Activated CD4-positive, alpha-beta memory T cell treated with anti-CD3 and anti-CD28 coated beads, Interleukin-2, amount 10 ng/mL, durations not matched to agents 7 days and 5 days (primary cell): ENCODE results near the gene EPPIN. TPM values are rescaled to one million over a fixed set of nuclear protein-coding genes. Genes with fewer than 3 reads are reported as not detected.

Experiments
- CTCF ChIA-PET: fragments of 350-600 bp; sonication (Branson Sonifier 250); formaldehyde crosslinking; loops from one replicate; lab custom pipeline; 2021; ENCODE audit warnings: antibody characterized with exemption, inconsistent platforms; lab: Charles Lee
- POLR2A ChIA-PET: fragments of 350-600 bp; sonication (Branson Sonifier 250); formaldehyde crosslinking; loops from one replicate; lab custom pipeline; 2021; ENCODE audit warnings: antibody characterized with exemption; lab: Charles Lee
- DNase-seq: peaks from one replicate; pipeline ENCODE4 v3.0.0-alpha.2; 2020
- H3K27ac Mint-ChIP-seq: one replicate; pipeline ENCODE4 v1.8.0; 2021; ENCODE audit warnings: mild to moderate bottlenecking, mixed read lengths
- H3K27me3 Mint-ChIP-seq: one replicate; pipeline ENCODE4 v1.8.0; 2021; ENCODE audit warnings: mixed read lengths
- H3K36me3 Mint-ChIP-seq: one replicate; pipeline ENCODE4 v1.8.0; 2021; ENCODE audit warnings: low read depth, mixed read lengths
- H3K4me1 Mint-ChIP-seq: one replicate; pipeline ENCODE4 v1.8.0; 2021; ENCODE audit warnings: mixed read lengths
- H3K4me3 Mint-ChIP-seq: one replicate; pipeline ENCODE4 v1.8.0; 2021; ENCODE audit warnings: mild to moderate bottlenecking, mixed read lengths
- H3K9me3 Mint-ChIP-seq: one replicate; pipeline ENCODE4 v1.8.0; 2021; ENCODE audit warnings: mixed read lengths
- total RNA-seq, 2 experiments: library from RNA; stranded (reverse); gene quantifications; one replicate each; pipeline ENCODE4 v1.2.3, GENCODE V29; 2021

EPPIN gene
- total RNA-seq, 2 experiments from 2014 or later, result not detected

DNA sequence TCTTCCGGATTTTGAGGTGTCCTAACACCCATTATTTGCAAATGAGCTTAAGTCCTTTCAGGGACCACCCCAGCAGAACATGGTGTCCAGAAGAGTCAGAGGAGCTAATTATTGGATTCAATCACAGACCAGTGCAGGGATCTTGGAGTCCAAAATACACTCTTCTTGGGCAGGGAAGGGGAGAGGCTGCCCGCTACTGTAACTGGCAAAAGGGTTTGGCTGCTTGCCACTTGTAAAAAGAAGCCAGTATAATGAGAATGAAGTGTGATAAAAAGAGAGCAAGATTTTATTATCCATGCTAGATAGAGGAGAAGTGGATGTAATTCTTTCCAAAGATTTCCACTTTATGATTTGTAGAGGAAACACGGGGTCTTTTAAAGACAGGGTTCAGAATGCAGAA, 51.0 kb downstream of the EPPIN start:
- ChIA-PET CTCF (interaction anchor here (1.0 kb wide), 1 partner anchor 177 kb away, joined by 3 read pairs; no protein-coding TSS in a partner anchor), POLR2A (no interaction called here)
- H3K27me3 Mint-ChIP-seq, result peaks cover 34% of the 10 kb centered on the region
- no peak for DNase-seq
- H3K4me3 Mint-ChIP-seq, result no peak overlapping the region
- no peaks in the 10 kb centered on the region for H3K36me3 Mint-ChIP-seq
- H3K4me1 Mint-ChIP-seq, result no peaks in the 10 kb centered on the region
- H3K9me3 Mint-ChIP-seq, result no peaks in the 10 kb centered on the region
- no peak overlapping the region for H3K27ac Mint-ChIP-seq

DNA sequence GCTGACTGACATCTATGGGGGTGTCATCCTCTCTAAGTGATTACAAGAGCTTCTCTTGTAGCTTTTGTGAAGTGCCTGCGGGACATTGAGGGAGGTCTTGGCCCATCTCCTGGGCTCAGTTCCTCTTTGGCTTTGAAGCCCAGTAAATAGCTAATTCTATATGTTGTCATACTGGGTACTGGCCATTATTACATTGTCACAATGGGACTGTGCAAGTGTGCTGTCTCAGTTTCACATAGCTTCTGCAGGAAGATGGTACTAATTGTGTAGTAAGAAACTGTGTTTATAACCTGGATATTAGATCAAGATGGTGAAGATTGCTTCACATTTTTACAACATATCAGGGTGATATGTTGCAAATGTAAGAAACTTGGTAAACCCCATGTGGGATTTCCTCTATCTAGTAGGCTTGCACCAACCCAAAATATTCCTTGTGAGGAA, 51.7 kb downstream of the EPPIN start:
- peaks cover 31% of the 10 kb centered on the region for H3K27me3 Mint-ChIP-seq
- H3K9me3 Mint-ChIP-seq, result no peaks in the 10 kb centered on the region
- no peak for DNase-seq
- H3K4me3 Mint-ChIP-seq, result no peak overlapping the region
- no peak overlapping the region for H3K27ac Mint-ChIP-seq
- H3K36me3 Mint-ChIP-seq, result no peaks in the 10 kb centered on the region
- no peaks in the 10 kb centered on the region for H3K4me1 Mint-ChIP-seq
- ChIA-PET POLR2A (no interaction called here), CTCF (no interaction called here)

Other genes starting within 250 kb of the EPPIN start
- not detected for gene RBPJL, start 240.6 kb downstream of the EPPIN start, total RNA-seq
- gene MATN4, start 239.1 kb downstream of the EPPIN start, total RNA-seq, result 1 to 10 TPM in 1 of 2 experiments, under 1 TPM in 1; 0.83 to 1.5 TPM
- 10 to 100 TPM; 28.1 to 28.3 TPM for gene SDC4, start 199.0 kb downstream of the EPPIN start, total RNA-seq
- 10 to 100 TPM; 22.1 to 24.2 TPM for gene SYS1, start 184.2 kb downstream of the EPPIN start, total RNA-seq
- not detected for gene TP53TG5, start 169.1 kb downstream of the EPPIN start, total RNA-seq
- gene DBNDD2, start 139.1 kb downstream of the EPPIN start, total RNA-seq, result 10 to 100 TPM; 11.4 to 13.1 TPM
- 10 to 100 TPM; 52.4 to 53.0 TPM for gene PIGT, start 131.3 kb downstream of the EPPIN start, total RNA-seq
- gene WFDC2, start 77.6 kb downstream of the EPPIN start, total RNA-seq, result not detected
- not detected for gene SPINT3, start 31.8 kb downstream of the EPPIN start, total RNA-seq
- gene WFDC6, start 7.9 kb downstream of the EPPIN start, total RNA-seq, result not detected
- gene WFDC8, start 31.9 kb upstream of the EPPIN start, total RNA-seq, result not detected
- gene WFDC10A, start 82.3 kb upstream of the EPPIN start, total RNA-seq, result not detected
- gene WFDC9, start 83.9 kb upstream of the EPPIN start, total RNA-seq, result not detected
- gene WFDC11, start 122.8 kb upstream of the EPPIN start, total RNA-seq, result not detected
- gene WFDC13, start 154.6 kb upstream of the EPPIN start, total RNA-seq, result not detected
- gene WFDC10B, start 157.6 kb upstream of the EPPIN start, total RNA-seq, result not detected
- not detected for gene SPINT4, start 174.9 kb upstream of the EPPIN start, total RNA-seq
- gene WFDC3, start 244.5 kb upstream of the EPPIN start, total RNA-seq, result not detected
- 10 to 100 TPM; 29.0 to 34.7 TPM for gene DNTTIP1, start 244.6 kb upstream of the EPPIN start, total RNA-seq